HuH-7 (cell line): ENCODE measurements around the gene FAM83E.
A peak's percentile ranks its signal among the peaks of the same experiment; 100 is the strongest.

ENCODE experiments used
- DNase-seq: peaks from one replicate; pipeline ENCODE4 v3.0.0; 2011; ENCODE audit warnings: low spot score

The FAM83E gene

DNA sequence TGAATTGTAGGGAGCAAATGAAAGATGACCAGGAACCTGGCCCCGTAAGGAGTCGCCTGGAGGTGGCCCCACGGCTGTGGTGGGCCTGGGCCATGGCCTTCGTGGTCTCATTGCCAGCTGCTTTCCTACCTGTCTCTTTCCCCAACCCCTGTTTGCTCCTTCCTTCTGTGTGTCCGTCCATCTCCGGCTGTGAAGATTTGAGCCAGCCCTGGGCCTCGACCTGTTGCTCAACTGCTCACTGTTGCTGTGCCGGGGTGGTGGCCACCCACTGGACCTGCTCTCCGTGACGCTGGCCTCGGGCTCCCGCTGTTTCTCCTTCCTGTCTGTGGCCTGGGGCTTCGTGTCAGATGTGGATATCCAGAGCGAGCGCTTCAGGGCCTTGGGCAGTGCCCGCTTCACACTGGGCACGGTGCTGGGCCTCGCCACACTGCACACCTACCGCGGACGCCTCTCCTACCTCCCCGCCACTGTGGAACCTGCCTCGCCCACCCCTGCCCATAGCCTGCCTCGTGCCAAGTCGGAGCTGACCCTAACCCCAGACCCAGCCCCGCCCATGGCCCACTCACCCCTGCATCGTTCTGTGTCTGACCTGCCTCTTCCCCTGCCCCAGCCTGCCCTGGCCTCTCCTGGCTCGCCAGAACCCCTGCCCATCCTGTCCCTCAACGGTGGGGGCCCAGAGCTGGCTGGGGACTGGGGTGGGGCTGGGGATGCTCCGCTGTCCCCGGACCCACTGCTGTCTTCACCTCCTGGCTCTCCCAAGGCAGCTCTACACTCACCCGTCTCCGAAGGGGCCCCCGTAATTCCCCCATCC lies 13.8 kb upstream of the FAM83E start:
- DNase-seq: no peak

DNA sequence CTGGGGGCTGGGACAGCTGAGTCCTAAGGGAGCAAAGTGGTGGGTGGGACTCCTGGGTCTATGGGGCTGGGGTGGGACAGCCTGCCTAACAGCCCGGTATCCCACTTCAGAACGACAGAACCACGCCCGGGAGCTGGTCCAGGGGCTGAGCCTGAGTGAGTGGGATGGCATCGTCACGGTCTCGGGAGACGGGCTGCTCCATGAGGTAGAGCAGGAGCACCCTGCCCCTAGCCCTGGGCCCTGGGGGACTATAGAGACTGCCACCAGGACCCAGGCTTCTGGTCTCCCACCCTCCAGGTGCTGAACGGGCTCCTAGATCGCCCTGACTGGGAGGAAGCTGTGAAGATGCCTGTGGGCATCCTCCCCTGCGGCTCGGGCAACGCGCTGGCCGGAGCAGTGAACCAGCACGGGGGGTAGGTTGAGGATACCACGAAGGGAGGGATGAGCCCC lies 13.0 kb upstream of the FAM83E start:
- DNase-seq: no peak

DNA sequence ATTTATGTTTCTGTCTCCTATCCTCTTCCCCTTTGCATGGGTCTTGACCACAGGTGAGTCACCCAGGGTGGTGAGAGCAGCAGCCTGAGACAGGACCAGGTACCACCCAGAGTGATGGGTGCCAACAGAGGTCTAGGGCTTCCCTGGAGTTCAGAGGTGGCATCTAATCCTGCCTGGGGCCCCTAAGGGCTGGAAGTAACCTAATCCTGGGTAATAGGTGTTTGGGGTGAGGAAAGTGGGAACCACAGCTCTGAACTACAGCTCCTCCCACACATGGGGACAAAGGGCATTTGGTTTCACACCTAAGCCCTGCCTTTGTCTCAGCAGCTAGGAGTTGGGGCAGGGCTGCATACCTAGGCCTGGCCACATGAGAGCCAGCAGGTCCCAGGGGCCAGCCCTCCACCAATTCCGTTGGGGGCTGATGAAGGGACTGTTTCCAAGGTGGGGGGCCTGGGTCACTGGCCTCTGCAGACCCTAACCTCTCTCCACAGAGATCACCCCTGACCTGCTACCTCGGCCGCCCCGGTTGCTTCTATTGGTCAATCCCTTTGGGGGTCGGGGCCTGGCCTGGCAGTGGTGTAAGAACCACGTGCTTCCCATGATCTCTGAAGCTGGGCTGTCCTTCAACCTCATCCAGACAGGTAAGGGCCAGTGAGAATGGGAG lies 12.5 kb upstream of the FAM83E start:
- peak; percentile 66 for DNase-seq

DNA sequence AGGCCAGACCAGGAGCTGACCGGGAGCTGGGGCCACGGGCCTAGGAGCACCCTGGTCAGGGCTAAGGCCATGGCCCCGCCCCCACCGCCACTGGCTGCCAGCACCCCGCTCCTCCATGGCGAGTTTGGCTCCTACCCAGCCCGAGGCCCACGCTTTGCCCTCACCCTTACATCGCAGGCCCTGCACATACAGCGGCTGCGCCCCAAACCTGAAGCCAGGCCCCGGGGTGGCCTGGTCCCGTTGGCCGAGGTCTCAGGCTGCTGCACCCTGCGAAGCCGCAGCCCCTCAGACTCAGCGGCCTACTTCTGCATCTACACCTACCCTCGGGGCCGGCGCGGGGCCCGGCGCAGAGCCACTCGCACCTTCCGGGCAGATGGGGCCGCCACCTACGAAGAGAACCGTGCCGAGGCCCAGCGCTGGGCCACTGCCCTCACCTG lies 11.0 kb upstream of the FAM83E start:
- no peak for DNase-seq

DNA sequence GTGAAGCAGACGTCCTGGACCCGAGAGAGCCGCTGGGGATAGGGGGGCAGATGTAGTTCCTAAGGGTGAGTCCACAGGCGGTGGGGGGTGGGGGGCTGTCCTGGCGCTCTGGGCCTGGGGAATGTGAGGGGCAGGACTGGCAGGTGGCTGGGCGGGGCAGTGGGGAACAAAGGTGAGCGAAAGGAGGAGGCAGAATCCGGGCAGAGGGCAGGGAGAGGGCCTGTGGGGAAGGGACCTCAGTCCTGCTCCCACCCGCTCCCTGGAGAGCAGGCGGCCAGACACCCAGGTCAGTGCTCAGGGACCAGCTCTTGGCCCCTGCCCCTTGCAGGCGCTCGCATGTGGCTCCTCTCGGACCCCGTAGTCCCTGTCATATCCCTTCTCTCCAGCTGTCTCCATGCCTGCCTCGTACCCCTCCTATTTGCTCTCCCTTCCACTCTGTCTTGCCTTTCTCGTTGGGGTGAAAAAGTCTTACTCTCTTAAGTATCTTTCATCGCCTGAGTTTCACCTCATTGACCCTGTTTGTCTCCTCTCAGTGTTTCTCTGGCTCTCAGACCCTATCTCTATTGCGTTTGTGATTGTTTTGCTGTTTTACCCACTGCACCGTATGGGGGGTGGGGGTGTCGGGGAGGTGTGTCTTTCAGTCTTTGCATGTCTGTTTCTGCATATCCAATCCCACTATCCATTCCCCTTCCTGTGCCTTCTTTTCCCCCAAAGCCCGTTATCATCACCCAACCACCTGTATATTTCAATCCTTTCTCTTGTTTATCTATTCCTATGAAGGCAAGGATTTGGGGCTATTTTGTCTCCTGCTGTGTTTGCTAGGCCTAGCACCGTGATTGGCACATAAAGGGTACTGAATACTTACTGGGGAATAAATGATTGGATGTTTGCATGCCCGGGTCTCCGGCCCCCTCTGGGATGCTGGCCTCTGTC lies 10.2 kb upstream of the FAM83E start:
- no peak for DNase-seq

DNA sequence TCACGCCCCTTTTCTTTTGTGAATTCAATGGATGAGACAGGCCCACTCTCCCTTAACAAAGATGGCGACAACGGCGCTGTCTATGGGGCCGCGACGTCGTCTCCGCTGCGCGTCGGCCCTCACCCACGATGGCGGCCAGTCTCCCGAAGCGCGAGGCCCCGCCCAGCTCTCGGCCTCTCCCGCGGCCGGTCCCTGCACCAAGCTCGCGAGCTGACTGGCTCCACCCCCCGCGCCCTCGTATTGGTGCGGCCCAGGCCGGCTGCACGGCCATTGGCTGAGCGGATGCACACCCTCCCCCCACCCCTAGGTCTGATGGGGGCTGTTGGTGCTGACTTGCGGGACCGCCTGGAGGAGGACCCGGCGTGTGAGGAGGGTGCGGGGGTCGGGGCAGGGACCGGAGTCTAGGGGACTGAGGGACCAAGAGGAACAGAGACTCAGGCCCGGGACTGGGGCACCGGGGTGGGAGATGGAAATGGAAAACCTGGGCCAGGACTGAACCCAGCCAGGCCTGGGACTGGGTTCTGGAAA lies 9.3 kb upstream of the FAM83E start:
- no peak for DNase-seq

DNA sequence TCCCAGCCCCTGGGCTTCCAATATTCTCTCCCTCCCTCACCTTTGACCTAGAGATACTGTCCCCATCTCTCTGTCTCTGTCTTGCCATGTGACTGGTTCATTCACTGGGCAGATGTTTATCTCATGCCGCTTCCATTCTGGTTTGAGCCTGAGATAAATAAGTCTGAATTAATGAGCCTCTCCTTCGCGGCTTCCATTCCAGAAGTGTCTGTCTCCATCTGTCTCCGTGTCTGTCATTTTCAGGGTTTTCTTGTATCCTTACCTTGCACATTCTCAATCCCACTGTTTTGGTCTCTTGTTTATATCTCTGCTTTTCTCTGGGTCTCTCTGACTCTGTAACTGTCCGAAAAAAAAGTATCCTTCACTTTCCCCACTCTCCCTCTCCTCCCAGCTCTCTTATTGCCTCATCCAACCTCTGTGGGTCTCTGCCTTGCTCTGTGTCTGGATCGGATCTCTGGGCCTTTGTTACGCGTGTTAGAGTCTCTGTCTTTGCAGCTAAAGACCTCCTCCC lies 8.7 kb upstream of the FAM83E start:
- DNase-seq: no peak

DNA sequence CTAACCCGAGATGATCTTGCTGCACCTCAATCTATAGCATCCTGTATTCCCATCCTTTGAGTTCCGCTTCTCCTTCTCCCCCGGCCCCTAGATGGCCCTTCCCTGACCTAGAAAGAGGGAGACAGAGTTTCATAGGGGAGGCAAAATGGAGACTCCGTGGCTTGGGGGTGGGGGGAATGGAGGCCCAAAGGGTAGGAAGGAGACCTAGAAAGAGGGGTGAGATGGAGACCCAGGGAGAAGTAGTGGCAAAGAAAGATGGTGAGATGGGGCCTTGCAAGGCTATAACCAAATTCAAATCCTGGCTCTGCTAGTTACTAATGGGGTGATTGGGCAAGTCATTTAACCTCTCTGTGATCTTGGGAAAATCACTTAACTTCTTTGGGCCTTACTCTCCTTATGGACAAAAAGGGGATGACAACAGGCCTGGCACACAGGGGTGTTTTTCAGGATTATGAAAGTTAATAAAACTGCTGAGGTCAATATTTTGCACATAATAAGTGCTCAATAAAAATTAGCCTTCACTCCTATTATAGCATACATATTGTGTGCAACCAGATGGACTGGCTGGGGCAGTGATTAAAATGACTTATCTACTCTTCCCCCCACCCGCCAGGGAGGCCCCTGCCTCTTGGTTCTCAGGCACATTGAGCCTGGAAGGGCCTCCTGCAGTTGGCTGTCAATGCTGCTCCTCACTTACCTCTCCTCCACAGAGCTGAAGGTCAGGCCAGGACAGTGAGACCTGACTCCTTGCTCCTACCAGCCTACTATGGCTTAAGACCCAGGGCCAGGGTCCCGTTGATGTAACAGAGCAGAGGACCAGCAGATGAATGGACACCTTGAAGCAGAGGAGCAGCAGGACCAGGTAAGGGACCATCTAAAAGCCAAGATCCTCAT lies 5.1 kb upstream of the FAM83E start:
- DNase-seq: no peak

DNA sequence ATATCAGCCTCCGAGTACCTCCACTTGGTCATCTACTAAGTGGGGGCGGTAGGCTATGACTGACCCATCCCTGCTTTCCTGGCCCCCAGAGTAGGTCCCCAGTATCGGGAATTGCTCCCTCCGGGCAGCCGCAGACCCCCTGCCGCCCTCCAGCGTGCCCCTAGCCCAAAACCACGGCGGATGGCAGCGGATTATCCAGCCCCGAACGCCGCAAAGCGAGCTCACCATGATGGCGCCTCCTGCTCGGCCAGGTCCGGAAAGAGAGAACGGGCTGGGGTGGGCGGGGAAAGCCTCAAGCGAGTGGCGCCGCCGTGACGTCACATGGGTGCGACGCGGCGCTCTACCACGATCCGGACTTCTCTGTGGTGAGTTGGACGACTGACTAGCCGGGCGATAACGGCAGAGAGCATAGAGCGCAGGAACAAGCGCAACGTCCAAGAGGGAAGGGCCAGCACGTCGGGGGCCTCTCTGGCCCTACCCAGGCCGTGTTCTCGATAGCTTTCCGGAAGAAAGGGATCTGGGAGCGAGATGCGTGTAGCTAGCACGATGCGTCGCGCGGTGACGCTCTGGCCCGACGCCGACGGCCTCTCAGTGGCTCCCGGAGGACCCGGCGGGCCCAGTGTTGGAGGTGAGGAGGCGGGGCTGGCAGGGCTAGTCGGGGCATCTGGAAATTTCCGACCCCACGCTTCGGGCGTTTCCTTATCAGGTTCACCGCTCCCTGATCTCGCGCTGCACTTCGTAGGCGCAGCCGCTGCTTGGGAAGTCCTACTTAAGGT lies 4.2 kb upstream of the FAM83E start, which contains the start of the genes RPL18 and SPHK2:
Gene RPL18, minus strand, starts transcription at position 263 of the 776 bp plus-strand sequence. Its CDS starts 35 bp downstream, at position 228.
Gene SPHK2, plus strand, starts transcription at position 591 of the 776 bp plus-strand sequence. CDS start 1,009 bp downstream, outside the sequence.
- peak; percentile 96 for DNase-seq

DNA sequence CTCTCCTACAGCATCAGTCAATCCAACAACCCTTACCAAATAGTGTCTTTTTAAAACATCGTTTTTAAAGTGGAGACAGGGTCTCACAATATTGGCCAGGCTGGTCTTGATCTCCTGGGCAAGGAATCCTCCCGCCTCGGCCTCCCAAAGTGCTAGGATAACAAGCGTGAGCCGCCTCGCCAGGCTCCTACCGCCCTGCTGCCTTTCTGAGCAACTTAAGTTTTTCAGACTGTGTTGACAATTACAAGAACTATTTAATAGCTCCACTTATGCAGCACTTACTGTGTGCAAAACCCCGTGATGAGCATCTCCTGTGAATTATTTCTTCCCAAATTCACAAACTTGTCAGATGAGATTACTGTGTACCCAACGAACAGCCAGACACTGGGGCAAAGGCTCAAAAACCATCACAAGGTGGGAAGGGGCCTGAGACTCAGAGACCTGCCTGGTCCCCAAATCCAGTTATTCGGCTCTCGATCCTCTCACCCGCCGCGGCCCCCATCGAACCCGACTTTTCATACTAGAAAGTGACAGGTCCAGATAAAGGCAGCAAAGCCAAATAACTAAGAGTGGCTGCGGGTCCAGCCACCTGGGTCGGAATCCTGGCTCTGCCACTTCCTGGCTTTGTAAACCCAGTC lies 3.5 kb upstream of the FAM83E start:
- no peak for DNase-seq

DNA sequence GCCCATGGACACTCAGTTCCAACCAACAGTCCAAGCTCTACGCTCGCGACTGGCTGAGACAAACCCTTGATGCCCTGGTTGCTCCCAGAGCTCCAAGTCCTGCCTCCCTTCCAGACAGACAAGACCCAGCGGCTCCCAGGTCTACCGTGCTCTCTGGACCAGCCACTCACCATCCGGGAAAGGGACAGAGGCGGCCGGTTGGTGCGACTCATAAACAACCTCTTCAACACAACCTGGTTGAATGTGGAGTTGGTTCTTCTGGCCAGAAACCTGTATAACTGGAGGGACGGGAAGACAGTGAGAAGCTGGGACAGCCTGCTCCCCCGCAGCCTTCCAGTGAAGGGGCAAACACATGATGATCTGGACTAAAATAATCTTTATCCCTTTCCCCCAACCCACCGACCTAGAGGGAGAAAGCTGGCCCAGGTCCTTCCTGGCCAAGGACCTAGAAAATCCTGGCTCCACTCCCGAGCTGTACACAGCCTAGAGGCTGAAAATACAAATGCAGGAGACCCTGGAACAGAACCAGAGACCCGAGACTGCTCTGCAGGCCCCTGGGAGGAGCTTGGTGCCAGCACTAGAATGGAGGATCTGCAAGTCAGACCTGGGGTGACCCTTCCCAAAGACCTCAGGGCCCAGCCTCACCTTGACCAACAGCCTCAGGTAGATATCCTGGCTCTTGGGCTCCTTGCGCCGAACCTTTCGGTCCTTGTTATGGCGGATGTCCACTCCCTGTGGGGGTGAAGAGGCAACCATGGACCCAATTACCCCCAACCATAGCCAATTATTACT lies 2.5 kb upstream of the FAM83E start:
- DNase-seq: no peak

DNA sequence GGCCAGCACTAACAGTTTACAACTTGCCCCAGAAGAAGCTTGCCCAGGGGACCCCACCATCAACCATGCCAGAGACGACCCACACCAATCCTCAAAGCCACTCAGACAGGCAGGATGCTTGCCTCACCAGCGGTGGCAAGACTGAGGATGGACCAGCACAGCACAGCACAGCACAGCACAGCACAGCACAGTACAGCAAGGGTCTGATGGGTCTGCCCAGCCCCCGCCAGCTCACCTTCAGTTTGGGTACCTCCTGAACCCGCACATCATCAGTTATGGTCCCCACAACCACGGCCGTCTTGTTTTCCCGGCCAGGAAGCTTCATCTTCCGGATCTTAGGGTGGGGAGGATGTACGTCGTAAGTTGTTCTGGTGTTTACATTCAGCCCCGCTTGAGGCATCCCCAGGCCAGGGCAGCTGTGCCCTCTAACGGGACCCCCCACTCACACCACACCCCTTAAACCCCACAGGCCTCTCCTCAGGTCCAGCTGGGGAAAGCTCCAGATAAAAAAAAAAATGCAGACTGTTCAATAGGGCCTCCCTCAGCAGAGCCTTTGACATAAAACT lies 1.7 kb upstream of the FAM83E start:
- no peak for DNase-seq

DNA sequence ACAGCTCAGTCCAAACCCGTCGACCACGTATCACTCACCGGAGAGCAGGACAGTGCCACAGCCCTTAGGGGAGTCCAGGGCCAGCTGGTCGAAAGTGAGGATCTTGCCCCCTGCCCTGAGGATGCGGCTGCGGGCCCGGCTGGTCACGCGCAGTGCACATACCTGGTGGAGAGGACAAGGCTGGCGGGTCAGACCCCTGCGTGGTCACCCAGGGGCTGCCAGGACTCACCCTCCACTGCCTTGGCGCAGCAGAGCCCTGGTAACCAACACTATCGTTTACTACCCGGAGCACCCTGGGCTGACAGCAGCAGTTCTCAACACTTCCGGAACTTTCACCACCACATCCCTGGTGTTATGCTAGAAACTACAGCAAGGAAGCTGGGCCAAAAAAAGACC lies 1.2 kb upstream of the FAM83E start:
- no peak for DNase-seq

DNA sequence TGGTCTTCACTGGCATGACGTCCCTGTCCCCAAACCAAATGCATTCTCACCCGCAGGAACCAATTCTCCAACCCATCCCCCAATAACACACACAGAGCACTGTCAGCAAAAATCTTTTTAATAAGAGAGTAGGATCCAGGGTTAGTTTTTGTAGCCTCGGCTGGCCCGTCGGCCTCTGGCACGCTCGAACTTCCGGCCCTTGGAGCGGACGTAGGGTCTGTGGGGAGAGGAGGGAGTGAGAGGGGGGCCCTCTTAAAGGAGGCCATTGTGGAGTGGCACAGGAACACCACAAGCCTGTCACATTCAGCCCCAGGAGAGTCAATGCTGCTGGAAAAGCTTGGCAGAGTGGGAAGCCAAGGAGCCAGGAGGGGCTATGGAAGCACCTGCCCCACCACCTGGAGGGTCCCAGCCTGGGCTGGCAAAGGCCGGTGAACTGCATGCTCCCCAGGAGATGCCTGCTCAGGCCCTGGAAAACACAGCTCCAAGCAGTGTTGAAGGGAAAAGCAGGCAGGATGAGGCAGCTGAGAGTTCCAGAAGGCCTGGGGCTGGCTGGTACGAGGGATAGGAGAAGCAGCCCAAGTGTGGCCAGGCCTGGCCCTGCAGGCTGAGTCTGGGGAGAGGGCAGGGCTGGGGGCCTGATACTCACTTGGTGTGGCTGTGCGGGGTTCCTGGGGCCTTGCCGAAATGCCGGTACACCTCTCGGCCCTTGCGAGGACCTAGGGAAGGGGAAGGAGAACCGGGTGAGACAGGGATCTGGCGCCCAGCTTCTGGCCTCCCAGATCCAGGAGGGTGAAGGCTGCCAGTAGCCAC lies 560 bp upstream of the FAM83E start:
- DNase-seq: no peak

DNA sequence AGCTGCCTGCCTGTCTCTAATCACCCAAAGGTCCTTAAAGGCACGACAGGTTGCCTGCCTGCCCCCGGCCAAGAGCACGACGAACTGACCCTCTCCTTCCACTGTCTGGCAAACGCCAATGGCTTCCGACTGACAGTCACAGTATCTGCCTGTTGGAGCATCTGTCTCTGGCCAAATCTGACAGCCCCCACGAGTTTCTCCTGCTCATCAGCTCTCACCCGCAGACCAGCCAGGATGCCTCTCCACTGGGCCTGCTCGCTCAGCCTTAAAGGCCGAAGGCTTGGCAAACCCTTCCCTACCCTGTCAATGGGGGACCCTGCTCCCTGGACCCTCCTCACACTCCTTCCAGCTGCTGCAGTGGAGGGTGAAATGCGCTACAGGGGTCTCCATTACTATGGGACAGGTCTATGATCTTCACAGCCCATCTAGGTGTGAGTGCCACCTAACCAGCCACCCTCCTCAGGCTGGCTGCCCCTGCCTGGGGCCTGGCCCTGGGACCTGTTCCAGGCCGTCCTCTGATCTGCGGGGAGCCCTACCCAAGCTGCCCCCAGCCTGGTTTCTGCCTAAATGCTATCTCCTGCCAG lies 932 bp downstream of the FAM83E start:
- DNase-seq: peak; percentile 47

DNA sequence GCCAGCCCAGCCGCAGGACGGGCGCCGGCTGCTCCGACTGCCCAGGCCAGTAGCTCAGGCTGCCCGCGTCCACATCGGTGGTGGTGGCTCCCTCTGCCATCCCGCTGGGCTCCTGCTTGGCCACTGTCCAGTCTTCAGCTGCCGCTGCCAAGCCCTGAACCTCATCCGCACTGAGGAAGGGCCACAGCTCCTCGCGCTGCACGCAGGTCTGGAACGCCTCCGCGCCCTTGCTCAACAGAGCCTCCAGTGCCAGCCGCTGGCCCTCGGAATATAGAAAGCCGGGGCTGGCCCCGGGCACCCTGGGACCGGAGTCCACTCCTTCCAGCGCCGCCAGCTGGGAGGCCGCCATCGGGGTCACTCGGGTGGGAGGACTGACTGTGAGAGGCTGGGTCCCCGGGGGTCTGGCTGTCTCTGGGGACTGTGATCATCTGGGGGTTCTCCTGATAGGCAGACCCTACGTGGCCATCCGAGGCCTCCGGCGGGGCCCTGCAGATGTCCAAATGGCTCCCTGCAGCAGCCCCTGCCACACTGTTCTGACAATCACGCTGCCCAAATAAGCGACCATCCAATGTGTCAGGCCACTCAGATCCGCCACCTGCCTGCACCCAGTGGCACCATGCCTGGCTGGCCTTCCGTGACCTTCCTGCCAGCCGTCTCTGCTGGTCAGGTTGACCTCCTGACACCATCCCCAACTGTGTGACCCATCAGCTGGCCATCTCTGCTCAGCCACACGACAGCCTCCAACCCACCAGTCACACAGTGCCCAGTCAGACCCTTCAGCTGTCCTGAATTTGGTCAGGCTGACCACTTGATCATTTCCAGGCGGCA lies 1.6 kb downstream of the FAM83E start:
- DNase-seq: no peak
